ENCODE data around the gene ITGA6. TPM values are rescaled to one million over a fixed set of nuclear protein-coding genes. Genes with fewer than 3 reads are reported as not detected.
"Not testable (repeated sequence)": the region's sequence is repeated elsewhere in the genome, so short reads cannot be mapped to it uniquely, and the experiment has no call there.

Gene ITGA6
- total RNA-seq, 2 experiments from 2014 or later: 7.8 to 7.9 TPM

DNA sequence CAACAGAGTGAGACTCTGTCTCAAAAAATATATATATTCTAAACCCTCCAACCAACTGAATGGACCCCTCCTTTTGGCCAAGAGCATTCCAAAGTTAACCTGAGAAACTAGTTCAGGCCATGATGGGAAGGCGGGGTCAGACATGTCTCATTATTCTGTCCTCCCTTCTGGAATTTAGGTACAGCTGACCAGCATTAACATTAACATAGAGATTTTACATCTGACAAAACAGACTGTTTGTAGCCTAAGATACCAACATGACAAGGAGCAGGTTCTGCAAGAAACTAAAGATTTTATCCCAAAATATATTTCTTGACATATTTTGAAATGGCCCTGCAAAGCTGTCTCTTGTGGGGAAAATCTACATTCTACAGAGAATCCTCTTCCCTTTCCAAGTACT, 121.7 kb downstream of the ITGA6 start:
- ChIA-PET POLR2A (interaction anchor here (0.5 to 0.6 kb wide), 2 partner anchors 9 to 17 kb away, joined by 3 read pairs; no protein-coding TSS in a partner anchor), CTCF (interaction anchor here (1.0 kb wide), 1 partner anchor 83 kb away, joined by 3 read pairs; no protein-coding TSS in a partner anchor)
- no peak for ATAC-seq
- H3K4me1 Mint-ChIP-seq: peaks cover 39% of the 10 kb centered on the region
- H3K4me3 Mint-ChIP-seq: no peak overlapping the region
- peaks cover 7% of the 10 kb centered on the region for H3K9me3 Mint-ChIP-seq (ENCODE audit: low read depth)
- H3K27me3 Mint-ChIP-seq: peaks cover 3% of the 10 kb centered on the region
- intact Hi-C loops (cut with DNase I, micrococcal nuclease): no loop called here
- peaks cover 35% of the 10 kb centered on the region for H3K36me3 Mint-ChIP-seq (ENCODE audit: low read depth)
- no peak overlapping the region for H3K27ac Mint-ChIP-seq
- DNase-seq: no peak

DNA sequence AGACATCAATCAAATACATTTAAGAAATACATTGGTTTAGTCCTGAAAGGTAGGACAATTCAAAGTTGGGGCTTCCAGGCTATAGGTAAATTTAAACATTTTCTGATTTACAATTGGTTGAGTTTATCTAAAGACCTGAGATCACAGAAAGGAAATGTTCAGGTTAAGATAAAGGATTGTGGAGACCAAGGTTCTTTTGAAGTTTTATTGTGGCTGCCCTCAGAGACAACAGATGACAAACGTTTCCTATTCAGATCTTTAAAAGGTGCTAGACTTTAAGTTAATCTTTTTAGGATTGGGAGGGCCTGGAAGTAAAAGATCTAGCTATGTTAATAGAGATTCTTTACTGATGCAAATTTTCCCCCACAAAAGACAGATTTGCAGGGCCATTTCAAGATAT, 122.4 kb downstream of the ITGA6 start:
- POLR2A ChIA-PET: interaction anchor here (0.6 kb wide), 1 partner anchor 8 kb away, joined by 3 read pairs; no protein-coding TSS in a partner anchor
- DNase-seq; H3K4me3 Mint-ChIP-seq; ATAC-seq; H3K27ac Mint-ChIP-seq; H3K27me3 Mint-ChIP-seq; CTCF ChIA-PET; H3K9me3 Mint-ChIP-seq (ENCODE audit: low read depth): not testable (repeated sequence)
- Mint-ChIP-seq H3K36me3 (ENCODE audit: low read depth) (peaks cover 34% of the 10 kb centered on the region), H3K4me1 (peaks cover 43% of the 10 kb centered on the region)
- intact Hi-C loops (cut with DNase I, micrococcal nuclease): loop anchor here in 1 of 2 experiments (5.0 kb wide), 1 partner anchor 53 kb away; no protein-coding TSS in a partner anchor

DNA sequence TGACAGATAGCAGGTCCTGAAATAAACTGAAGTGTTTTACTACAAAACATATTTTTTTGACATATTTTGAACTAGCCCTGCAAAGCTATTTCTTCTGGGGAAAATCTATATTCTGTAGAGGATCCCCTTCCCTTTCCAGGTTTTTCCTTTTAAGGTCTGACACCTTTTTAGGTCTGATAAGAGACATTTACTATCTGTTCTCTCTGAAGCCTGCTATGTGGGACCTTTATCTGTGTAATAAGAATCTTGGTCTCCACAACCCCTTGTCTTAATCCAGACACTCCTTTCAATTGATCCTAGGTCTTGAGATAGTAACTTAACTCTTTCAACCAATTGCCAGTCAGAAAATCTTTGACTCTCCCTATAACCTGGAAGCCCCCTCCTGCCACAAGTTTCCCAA, 123.0 kb downstream of the ITGA6 start:
- H3K36me3 Mint-ChIP-seq (ENCODE audit: low read depth): peaks cover 36% of the 10 kb centered on the region
- peaks cover 6% of the 10 kb centered on the region for H3K27me3 Mint-ChIP-seq
- CTCF ChIA-PET: no interaction called here
- H3K4me3 Mint-ChIP-seq: no peak overlapping the region
- DNase-seq (no peak), ATAC-seq (no peak)
- POLR2A ChIA-PET: no interaction called here
- peaks cover 47% of the 10 kb centered on the region for H3K4me1 Mint-ChIP-seq
- peaks cover 2% of the 10 kb centered on the region for H3K9me3 Mint-ChIP-seq (ENCODE audit: low read depth)
- no peak overlapping the region for H3K27ac Mint-ChIP-seq
- intact Hi-C loops (cut with DNase I, micrococcal nuclease): loop anchor here in 1 of 2 experiments (5.0 kb wide), 1 partner anchor 53 kb away; no protein-coding TSS in a partner anchor

DNA sequence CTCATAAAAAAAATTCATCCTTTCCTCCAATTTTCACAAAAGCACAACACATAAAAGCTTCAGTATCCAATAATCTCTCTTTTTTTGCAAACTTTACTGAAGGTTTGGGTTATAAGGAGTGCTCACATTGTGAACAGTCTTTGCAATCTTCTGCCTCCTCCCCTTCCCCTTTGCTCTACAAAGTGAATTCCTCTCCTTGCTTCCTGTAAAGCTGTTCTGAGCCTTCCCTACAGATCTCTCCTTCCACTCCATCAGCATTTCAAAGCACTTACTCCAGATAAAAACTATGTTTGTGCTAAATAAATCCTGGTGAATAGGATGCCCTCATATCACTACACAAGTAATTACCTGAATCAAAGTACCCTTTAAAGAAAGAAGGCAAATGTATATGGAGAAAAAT, 123.9 kb downstream of the ITGA6 start:
- Mint-ChIP-seq H3K4me1 (peaks cover 47% of the 10 kb centered on the region), H3K9me3 (ENCODE audit: low read depth) (peaks cover 2% of the 10 kb centered on the region), H3K27me3 (peaks cover 6% of the 10 kb centered on the region), H3K27ac (no peak overlapping the region), H3K4me3 (no peak overlapping the region), H3K36me3 (ENCODE audit: low read depth) (peaks cover 29% of the 10 kb centered on the region)
- intact Hi-C loops (cut with DNase I, micrococcal nuclease): loop anchor here in 1 of 2 experiments (5.0 kb wide), 1 partner anchor 54 kb away; no protein-coding TSS in a partner anchor
- ChIA-PET POLR2A (no interaction called here), CTCF (no interaction called here)
- ATAC-seq (no peak), DNase-seq (no peak)

DNA sequence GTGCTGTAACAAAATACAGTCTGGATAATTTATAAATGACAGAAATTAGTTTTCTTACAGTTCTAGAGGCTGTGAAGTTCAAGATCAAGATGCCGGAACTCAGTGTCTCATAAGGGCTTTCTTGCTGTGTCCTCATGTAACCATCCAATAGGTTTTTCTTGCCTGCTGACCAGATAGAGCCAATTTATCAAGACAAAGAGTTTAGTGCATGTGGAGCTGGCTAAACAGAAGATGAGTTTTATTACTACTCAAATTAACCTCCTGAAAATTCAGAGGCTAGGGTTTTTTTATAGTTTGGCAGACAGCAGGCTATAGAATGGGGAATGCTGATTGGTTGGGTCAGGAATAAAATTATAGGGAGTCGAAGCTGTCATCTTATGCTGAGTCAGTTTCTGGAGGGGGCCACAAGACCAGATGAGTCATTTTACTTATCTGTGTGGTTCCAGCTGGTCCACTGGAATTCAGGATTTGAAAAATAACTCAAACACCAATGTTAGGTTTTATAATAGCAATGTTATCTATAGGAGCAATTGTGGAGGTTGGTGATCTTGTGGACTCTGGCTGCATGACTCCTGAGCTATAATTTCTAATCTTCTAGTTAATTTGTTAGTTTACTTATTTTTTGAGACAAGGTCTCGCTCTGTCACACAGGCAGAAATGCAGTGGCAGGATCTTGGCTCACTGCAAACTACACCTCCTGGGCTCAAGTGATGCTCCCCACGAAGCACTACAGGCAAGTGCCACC, 125.3 kb downstream of the ITGA6 start:
- Mint-ChIP-seq H3K4me1 (peaks cover 55% of the 10 kb centered on the region), H3K36me3 (ENCODE audit: low read depth) (peaks cover 29% of the 10 kb centered on the region), H3K27ac (no peak overlapping the region), H3K27me3 (peaks cover 6% of the 10 kb centered on the region), H3K9me3 (ENCODE audit: low read depth) (peaks cover 2% of the 10 kb centered on the region), H3K4me3 (no peak overlapping the region)
- DNase-seq (no peak), ATAC-seq (no peak)
- intact Hi-C loops (cut with DNase I, micrococcal nuclease): loop anchor here in 1 of 2 experiments (5.0 kb wide), 1 partner anchor 55 kb away; no protein-coding TSS in a partner anchor
- CTCF ChIA-PET: interaction anchor here (1.4 kb wide), 1 partner anchor 41 kb away, joined by 3 read pairs; no protein-coding TSS in a partner anchor
- POLR2A ChIA-PET: no interaction called here

DNA sequence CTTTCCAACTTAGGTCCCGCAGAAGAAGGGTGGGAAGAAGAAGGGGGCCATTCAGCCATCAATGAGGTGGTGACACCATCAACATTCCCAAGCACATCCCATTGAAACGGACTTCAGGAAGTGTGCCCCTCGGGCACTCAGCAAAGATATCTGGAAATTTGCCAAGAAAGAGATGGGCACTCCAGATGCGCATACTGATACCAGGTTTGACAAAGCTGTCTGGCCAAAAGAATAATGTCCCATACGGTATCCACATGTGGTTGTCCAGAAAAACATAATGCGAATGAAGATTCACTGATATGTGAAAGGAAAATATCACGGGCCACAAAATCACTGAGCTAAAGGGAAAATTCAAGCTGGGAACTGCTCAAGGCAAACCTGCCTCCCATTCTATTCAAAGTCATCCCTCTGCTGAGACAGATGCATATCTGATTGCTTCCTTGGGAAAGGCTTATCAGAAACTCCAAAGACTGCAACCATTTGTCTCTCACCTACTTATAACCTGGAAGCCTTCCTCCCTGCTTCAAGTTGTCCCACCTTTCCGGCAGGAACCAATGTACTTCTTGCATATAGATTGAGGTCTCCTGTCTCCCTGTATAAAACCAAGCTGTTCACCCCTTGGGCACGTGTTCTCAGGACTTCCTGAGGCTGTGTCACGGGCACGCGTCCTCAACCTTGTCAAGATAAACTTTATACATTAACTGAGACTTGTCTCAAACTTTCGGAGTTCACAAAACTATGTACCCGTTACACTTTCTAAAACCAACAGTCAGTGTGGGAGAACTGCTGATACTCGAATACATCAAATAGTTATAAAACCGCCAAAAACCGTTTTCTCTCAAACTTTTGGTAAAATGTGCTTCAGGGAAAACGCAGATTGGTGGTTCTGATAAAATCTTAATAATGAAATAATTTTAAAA, 127.2 kb downstream of the ITGA6 start:
- H3K4me3 Mint-ChIP-seq: peak overlapping the region; percentile 88
- peaks cover 34% of the 10 kb centered on the region for H3K36me3 Mint-ChIP-seq (ENCODE audit: low read depth)
- peaks cover 63% of the 10 kb centered on the region for H3K4me1 Mint-ChIP-seq
- peak; percentile 25 for DNase-seq
- intact Hi-C loops (cut with DNase I, micrococcal nuclease): loop anchor here (1.0 to 5.0 kb wide), 9 partner anchors 57 to 1933 kb away; partner anchors contain the start of genes DLX2 (in 1 of the 2), DYNC1I2 (in 1 of the 2), GPR155 (in 1 of the 2) and ITGA6 (in 1 of the 2)
- CTCF ChIA-PET: no interaction called here
- no peaks in the 10 kb centered on the region for H3K9me3 Mint-ChIP-seq (ENCODE audit: low read depth)
- H3K27me3 Mint-ChIP-seq: peaks cover 6% of the 10 kb centered on the region
- ATAC-seq: no peak
- POLR2A ChIA-PET: interaction anchor here (0.5 to 0.6 kb wide), 2 partner anchors 13 to 1660 kb away, joined by 5 to 8 read pairs; no protein-coding TSS in a partner anchor
- peak overlapping the region; percentile 59 for H3K27ac Mint-ChIP-seq

DNA sequence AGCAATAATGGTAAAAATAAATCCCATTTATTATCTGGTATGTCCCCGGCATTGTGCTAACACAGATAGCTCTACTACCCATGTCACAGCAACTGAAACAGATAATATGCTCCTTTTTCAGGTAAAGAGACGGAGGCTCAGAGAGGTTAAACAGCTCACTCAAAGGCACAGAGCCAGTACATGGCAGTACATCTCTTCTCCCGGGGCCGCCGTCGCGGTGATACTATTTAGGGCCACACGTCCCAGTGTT, 127.8 kb downstream of the ITGA6 start:
- H3K27ac Mint-ChIP-seq: peak overlapping the region; percentile 95
- DNase-seq (no peak), ATAC-seq (peak; percentile 37)
- peaks cover 35% of the 10 kb centered on the region for H3K36me3 Mint-ChIP-seq (ENCODE audit: low read depth)
- peak overlapping the region; percentile 88 for H3K4me3 Mint-ChIP-seq
- intact Hi-C loops (cut with DNase I, micrococcal nuclease): loop anchor here (1.0 to 5.0 kb wide), 8 partner anchors 126 to 1932 kb away; partner anchors contain the start of genes DLX2 (in 1 of the 2), DYNC1I2 (in 1 of the 2), GPR155 (in 1 of the 2) and ITGA6 (in 1 of the 2)
- no peaks in the 10 kb centered on the region for H3K9me3 Mint-ChIP-seq (ENCODE audit: low read depth)
- ChIA-PET CTCF (no interaction called here), POLR2A (interaction anchor here (0.5 to 0.6 kb wide), 3 partner anchors 14 to 1660 kb away, joined by 4 to 8 read pairs (median 5); no protein-coding TSS in a partner anchor)
- H3K4me1 Mint-ChIP-seq: peaks cover 59% of the 10 kb centered on the region
- peaks cover 6% of the 10 kb centered on the region for H3K27me3 Mint-ChIP-seq

Other genes starting within 250 kb of the ITGA6 start
- gene PDK1, start 128.5 kb downstream of the ITGA6 start, total RNA-seq: 10 to 100 TPM; 56.8 to 85.5 TPM

Data from activated CD4-positive, alpha-beta T cell treated with anti-CD3 and anti-CD28 coated beads for 36 hours (primary cell).